Stimulated activated CD8-positive, alpha-beta memory T cell treated with anti-CD3 and anti-CD28 coated beads, Interleukin-4, amount 100 ng/mL, for 4 hours (primary cell): ENCODE measurements around the gene POM121.
"Not testable (repeated sequence)": the region's sequence is repeated elsewhere in the genome, so short reads cannot be mapped to it uniquely, and the experiment has no call there.

ENCODE experiments used
- DNase-seq, 2 donors: peaks; one replicate each; pipeline ENCODE4 v3.0.0-alpha.2; 2020; ENCODE audit warnings: low read depth in 2 of 2, low spot score in 1 of 2

Gene POM121

DNA sequence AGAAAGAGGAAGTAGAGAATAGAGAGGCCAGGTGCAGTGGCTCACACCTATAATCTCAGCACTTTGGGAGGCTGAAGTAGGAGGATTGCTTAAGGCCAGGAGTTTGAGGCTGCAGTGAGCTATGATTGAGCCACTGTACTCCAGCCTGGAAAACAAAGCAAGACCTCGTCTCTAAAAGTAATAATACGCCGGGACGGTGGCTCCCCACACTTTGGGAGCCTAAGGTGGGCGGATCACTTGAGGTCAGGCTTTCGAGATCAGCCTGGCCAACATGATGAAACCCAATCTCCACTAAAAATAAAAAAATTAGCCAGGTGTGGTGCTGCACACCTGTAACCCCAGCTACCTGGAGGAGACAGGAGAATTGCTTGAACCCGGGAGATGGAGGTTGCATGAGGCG is 70.6 kb downstream of the POM121 start:
- not testable (repeated sequence) for DNase-seq

DNA sequence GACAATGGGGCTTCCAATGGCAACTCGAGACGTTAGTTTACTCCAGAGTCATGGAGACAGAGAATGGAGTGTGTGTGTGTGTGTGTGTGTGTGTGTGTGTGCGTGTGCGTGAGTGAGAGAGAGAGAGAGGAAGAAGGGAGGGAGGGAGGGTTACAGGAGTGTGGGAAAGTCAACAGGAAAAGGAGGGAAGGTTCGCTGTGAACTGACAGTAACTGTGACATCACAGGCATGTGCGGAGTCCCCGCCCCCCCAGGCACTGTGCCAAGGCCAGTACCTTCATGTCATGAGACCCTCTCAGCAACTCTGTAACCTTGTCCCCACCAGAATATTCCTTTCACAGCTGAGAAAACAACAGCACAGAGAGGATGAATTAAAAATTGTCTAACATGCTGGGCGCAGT is 72.6 kb downstream of the POM121 start:
- DNase-seq = not testable (repeated sequence)

DNA sequence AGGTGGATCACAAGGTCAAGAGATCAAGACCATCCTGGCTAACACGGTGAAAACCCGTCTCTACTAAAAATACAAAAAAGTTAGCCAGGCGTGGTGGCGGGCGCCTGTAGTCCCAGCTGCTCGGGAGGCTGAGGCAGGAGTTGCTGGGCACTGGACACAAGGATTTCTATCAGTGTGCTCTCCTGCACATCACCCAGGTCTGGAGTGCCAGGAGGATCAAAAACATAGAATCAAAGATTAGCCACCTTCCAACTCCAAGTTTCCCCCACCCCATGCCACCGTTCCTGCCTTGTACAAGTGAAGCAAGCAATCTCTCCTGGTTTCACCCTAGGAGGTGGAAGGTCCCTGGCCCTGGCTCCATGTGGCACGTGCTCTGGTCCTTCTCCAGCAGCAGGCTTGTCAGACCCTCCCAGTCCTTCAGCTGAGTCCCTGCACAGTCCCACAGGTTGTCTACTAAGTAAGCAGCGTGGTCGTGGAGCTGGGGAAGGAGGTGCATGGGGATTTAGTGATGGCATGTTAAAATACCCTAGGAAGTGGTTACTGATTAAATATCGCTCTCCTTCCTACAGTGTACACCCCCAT is 73.1 kb downstream of the POM121 start:
- DNase-seq = not testable (repeated sequence)
